HEK293 (cell line): Measurements from ENCODE around the gene ACSS2.
"Not testable (repeated sequence)": the region's sequence is repeated elsewhere in the genome, so short reads cannot be mapped to it uniquely, and the experiment has no call there.

ENCODE experiments used
- CTCF ChIA-PET: fragments of 350-600 bp; formaldehyde crosslinking; extraction: SDS; loops from one replicate; lab custom pipeline; 2021; ENCODE audit warnings: antibody characterized with exemption; lab: Yijun Ruan, JAX
- POLR2A ChIA-PET: fragments of 300-600 bp; formaldehyde crosslinking; extraction: SDS; loops from one replicate; lab custom pipeline; 2020; ENCODE audit warnings: antibody characterized with exemption, inconsistent platforms; lab: Yijun Ruan, JAX
- H3K27ac ChIP-seq: fragments of 200-500 bp; sonication (Bioruptor generic); 2 replicates; pipeline ENCODE4 v1.5.1; 2014; ENCODE audit warnings: low read depth, low read length, control low read depth, inconsistent platforms; ENCODE audit errors: extremely low read depth
- H3K36me3 ChIP-seq, 2 experiments: fragments of 200-500 bp in 1 of 2; sonication (Bioruptor generic) in 1 of 2; 1 replicate in 1 of 2; 2 replicates in 1 of 2; pipeline ENCODE4 v1.5.1; 2014 to 2017; ENCODE audit warnings: inconsistent platforms in 2 of 2, low read length in 2 of 2; ENCODE audit not compliant: control insufficient read depth in 2 of 2, insufficient read depth in 1 of 2
- H3K4me1 ChIP-seq: fragments of 200-500 bp; sonication (Bioruptor generic); 2 replicates; pipeline ENCODE4 v1.5.1; 2014; ENCODE audit warnings: mild to moderate bottlenecking, low read length, inconsistent platforms; ENCODE audit not compliant: control insufficient read depth, insufficient read depth
- H3K4me3 ChIP-seq: 2 replicates; pipeline ENCODE4 v1.5.1; 2011; ENCODE audit warnings: low read depth, mild to moderate bottlenecking, control low read depth, low read length, moderate library complexity
- H3K9me3 ChIP-seq: fragments of 200-500 bp; sonication (Bioruptor generic); 2 replicates; pipeline ENCODE4 v1.5.1; 2014; ENCODE audit warnings: low read depth, low read length, inconsistent platforms; ENCODE audit not compliant: control insufficient read depth, insufficient read depth
- BCL11A ChIP-seq: fragments of 450-650 bp; formaldehyde crosslinking; IDR thresholded peaks from 2 replicates; pipeline ENCODE4 v1.5.1; 2016; ENCODE audit warnings: low read depth, missing biosample characterization, missing genetic modification characterization
- EGR2 ChIP-seq: fragments of 450-650 bp; formaldehyde crosslinking; IDR thresholded peaks from 2 replicates; pipeline ENCODE4 v1.5.1; 2016; ENCODE audit warnings: low read depth, missing biosample characterization, missing genetic modification characterization
- HOXC10 ChIP-seq: sonication (generic); formaldehyde crosslinking; IDR thresholded peaks from 2 replicates; pipeline ENCODE4 v1.8.1; 2023; ENCODE audit warnings: mild to moderate bottlenecking, missing genetic modification reagents
- MZF1 ChIP-seq: fragments of 450-650 bp; formaldehyde crosslinking; IDR thresholded peaks from 2 replicates; pipeline ENCODE4 v1.5.1; 2017; ENCODE audit warnings: missing biosample characterization, missing genetic modification characterization, borderline replicate concordance
- REPIN1 ChIP-seq: fragments of 450-650 bp; formaldehyde crosslinking; IDR thresholded peaks from 2 replicates; pipeline ENCODE4 v1.5.1; 2017; ENCODE audit warnings: missing biosample characterization, missing genetic modification characterization, low read depth
- YY1 ChIP-seq: fragments of 450-650 bp; formaldehyde crosslinking; IDR thresholded peaks from 2 replicates; pipeline ENCODE4 v1.5.1; 2018; ENCODE audit warnings: missing biosample characterization, missing genetic modification characterization
- ZBTB7A ChIP-seq: fragments of 450-650 bp; formaldehyde crosslinking; IDR thresholded peaks from 2 replicates; pipeline ENCODE4 v1.5.1; 2016; ENCODE audit warnings: low read depth, missing biosample characterization, missing genetic modification characterization
- ZIC2 ChIP-seq: fragments of 450-650 bp; formaldehyde crosslinking; IDR thresholded peaks from 2 replicates; pipeline ENCODE4 v1.5.1; 2016; ENCODE audit warnings: missing biosample characterization, missing genetic modification characterization
- ZNF121 ChIP-seq: fragments of 450-650 bp; formaldehyde crosslinking; IDR thresholded peaks from 2 replicates; pipeline ENCODE4 v1.5.1; 2016; ENCODE audit warnings: missing biosample characterization, missing genetic modification characterization
- ZNF140 ChIP-seq: fragments of 450-650 bp; formaldehyde crosslinking; IDR thresholded peaks from 2 replicates; pipeline ENCODE4 v1.5.1; 2016; ENCODE audit warnings: missing biosample characterization, missing genetic modification characterization
- ZNF175 ChIP-seq: fragments of 450-650 bp; formaldehyde crosslinking; IDR thresholded peaks from 2 replicates; pipeline ENCODE4 v1.5.1; 2016; ENCODE audit warnings: missing biosample characterization, missing genetic modification characterization
- ZNF184 ChIP-seq: fragments of 450-650 bp; IDR thresholded peaks from 2 replicates; pipeline ENCODE4 v1.5.1; 2018; ENCODE audit warnings: missing biosample characterization, mild to moderate bottlenecking, missing genetic modification characterization
- ZNF302 ChIP-seq: fragments of 450-650 bp; formaldehyde crosslinking; IDR thresholded peaks from 2 replicates; pipeline ENCODE4 v1.5.1; 2016; ENCODE audit warnings: missing biosample characterization, missing genetic modification characterization, low read depth
- ZNF629 ChIP-seq: fragments of 450-650 bp; formaldehyde crosslinking; IDR thresholded peaks from 2 replicates; pipeline ENCODE4 v1.5.1; 2017; ENCODE audit warnings: missing biosample characterization, missing genetic modification characterization
- TF ChIP-seq, protein P1 (sequence below): fragments of 450-650 bp; formaldehyde crosslinking; conservative IDR thresholded peaks from 2 replicates; pipeline ENCODE4 v1.5.1; 2016; ENCODE audit warnings: low read depth, missing biosample characterization, missing genetic modification characterization
- TF ChIP-seq, protein P2 (sequence below): fragments of 450-650 bp; formaldehyde crosslinking; IDR thresholded peaks from 2 replicates; pipeline ENCODE4 v1.5.1; 2016; ENCODE audit warnings: missing biosample characterization, missing genetic modification characterization
- TF ChIP-seq, protein P3 (sequence below): fragments of 450-650 bp; formaldehyde crosslinking; IDR thresholded peaks from 2 replicates; pipeline ENCODE4 v1.5.1; 2016; ENCODE audit warnings: missing biosample characterization, missing genetic modification characterization
- TF ChIP-seq, protein P4 (sequence below): fragments of 450-650 bp; formaldehyde crosslinking; IDR thresholded peaks from 2 replicates; pipeline ENCODE4 v1.5.1; 2016; ENCODE audit warnings: missing biosample characterization, missing genetic modification characterization

ACSS2 gene

DNA sequence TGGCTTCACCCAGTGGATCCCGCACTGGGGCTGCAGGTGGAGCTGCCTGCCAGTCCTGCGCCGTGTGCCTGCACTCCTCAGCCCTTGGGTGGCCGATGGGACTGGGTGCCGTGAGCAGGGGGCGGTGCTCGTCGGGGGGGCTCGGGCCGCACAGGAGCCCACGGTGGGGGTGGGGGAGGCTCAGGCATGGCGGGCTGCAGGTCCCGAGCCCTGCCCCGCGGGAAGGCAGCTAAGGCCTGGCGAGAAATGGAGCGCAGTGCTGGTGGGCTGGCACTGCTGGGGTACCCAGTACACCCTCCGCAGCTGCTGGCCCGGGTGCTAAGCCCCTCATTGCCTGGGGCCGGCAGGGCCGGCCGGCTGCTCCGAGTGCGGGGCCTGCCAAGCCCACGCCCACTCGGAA lies 22.3 kb downstream of the ACSS2 start:
- H3K4me1 ChIP-seq, CTCF ChIA-PET, POLR2A ChIA-PET, H3K4me3 ChIP-seq, H3K9me3 ChIP-seq, H3K36me3 ChIP-seq, H3K27ac ChIP-seq: not testable (repeated sequence)

DNA sequence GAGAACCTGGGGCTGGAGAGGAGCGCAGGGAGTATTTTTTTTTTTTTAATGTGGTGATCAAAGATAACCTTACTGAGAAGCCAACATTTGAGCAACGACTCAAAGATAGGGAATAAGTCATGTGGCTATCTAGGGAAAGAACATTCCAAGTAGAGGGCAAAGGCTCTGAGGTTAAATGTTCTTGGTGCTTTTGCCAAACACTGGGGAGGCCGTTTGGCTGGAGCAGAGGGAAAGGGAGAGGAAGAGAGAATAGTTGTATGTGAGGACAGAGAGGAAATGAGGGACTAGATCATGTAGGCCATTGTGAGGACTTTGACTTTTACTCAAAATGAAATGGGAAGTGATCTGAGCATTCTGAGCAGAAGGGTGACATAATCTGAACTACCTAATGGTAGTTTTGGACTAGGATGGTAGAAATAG lies 27.8 kb downstream of the ACSS2 start:
- H3K36me3 ChIP-seq = no peaks in the 10 kb centered on the region
- no peak overlapping the region for H3K27ac ChIP-seq
- no peak overlapping the region for H3K4me3 ChIP-seq
- no peak for TF ChIP-seq YY1 (tag by site-specific recombination)
- no peak for TF ChIP-seq REPIN1 (tag by site-specific recombination)
- POLR2A ChIA-PET = no interaction called here
- CTCF ChIA-PET = interaction anchor here (0.6 to 0.9 kb wide), 2 partner anchors 11 to 20 kb away, joined by 4 to 6 read pairs; no protein-coding TSS in a partner anchor
- no peaks in the 10 kb centered on the region for H3K9me3 ChIP-seq
- peaks cover 9% of the 10 kb centered on the region for H3K4me1 ChIP-seq

DNA sequence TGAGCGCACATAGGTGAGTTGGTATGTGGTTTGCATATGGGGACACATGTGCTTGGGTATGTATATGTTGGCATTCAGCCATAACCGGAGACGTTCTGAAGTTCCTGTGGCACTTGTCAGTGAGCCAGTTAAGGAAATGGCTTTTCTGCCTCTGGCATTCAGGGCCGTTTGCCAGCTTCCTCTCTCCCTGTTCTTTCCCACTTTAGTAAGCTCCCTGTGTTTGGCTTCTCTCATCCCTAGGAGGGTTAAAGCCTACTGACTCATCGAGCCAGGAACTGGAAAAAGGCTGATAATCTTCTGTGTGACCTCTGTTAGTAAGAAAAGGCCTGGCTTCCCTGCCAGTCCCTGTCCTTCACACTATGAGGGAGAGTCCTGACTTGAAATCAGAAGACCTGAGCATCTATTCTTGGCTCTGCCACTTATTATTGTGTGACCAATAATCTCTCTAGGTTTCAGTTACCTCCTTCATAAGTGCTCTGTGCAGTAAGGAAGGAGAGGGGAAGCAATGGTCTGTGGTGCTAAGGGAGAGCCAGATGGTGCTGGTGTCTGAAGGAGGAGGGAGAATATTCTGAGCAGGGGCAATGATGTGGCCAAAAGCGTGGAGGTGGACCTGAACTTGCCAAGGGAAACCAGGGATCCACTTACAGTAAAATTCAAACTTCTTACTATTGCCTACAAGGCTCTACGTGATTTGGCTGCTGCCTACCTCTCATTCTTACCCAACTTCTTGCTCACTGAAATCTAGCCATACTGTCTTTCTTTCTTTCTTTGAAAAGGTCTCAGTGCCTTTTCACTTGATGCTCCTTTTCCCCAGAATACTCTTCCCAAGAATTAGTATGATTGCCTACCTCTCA lies 31.4 kb downstream of the ACSS2 start:
- ChIA-PET POLR2A (no interaction called here), CTCF (interaction anchor here (0.7 kb wide), 1 partner anchor 757 kb away, joined by 4 read pairs; no protein-coding TSS in a partner anchor)
- peak overlapping the region; percentile 61; the same call in 1 of the 2 replicates for H3K27ac ChIP-seq
- no peaks in the 10 kb centered on the region for H3K36me3 ChIP-seq
- H3K4me1 ChIP-seq = peaks cover 9% of the 10 kb centered on the region
- no peaks in the 10 kb centered on the region for H3K9me3 ChIP-seq
- H3K4me3 ChIP-seq = no peak overlapping the region
- TF ChIP-seq HOXC10 (CRISPR knock-in tag) (no peak), MZF1 (peak; percentile 49; the same call in 1 of the 2 replicates), ZNF629 (peak; percentile 44; the same call in 1 of the 2 replicates), BCL11A (tag by site-specific recombination) (no peak), EGR2 (no peak), ZNF140 (no peak), ZNF175 (tag by site-specific recombination) (no peak), ZNF302 (tag by site-specific recombination) (no peak), ZNF184 (tag by site-specific recombination) (0 out of 2 replicates have a peak, but pooled peaks have one; percentile 51), ZIC2 (tag by site-specific recombination) (no peak), ZNF121 (no peak), ZBTB7A (no peak)
- TF ChIP-seq, protein P1, sequence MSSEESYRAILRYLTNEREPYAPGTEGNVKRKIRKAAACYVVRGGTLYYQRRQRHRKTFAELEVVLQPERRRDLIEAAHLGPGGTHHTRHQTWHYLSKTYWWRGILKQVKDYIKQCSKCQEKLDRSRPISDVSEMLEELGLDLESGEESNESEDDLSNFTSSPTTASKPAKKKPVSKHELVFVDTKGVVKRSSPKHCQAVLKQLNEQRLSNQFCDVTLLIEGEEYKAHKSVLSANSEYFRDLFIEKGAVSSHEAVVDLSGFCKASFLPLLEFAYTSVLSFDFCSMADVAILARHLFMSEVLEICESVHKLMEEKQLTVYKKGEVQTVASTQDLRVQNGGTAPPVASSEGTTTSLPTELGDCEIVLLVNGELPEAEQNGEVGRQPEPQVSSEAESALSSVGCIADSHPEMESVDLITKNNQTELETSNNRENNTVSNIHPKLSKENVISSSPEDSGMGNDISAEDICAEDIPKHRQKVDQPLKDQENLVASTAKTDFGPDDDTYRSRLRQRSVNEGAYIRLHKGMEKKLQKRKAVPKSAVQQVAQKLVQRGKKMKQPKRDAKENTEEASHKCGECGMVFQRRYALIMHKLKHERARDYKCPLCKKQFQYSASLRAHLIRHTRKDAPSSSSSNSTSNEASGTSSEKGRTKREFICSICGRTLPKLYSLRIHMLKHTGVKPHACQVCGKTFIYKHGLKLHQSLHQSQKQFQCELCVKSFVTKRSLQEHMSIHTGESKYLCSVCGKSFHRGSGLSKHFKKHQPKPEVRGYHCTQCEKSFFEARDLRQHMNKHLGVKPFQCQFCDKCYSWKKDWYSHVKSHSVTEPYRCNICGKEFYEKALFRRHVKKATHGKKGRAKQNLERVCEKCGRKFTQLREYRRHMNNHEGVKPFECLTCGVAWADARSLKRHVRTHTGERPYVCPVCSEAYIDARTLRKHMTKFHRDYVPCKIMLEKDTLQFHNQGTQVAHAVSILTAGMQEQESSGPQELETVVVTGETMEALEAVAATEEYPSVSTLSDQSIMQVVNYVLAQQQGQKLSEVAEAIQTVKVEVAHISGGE (tag by site-specific recombination) = no peak
- TF ChIP-seq, protein P2, sequence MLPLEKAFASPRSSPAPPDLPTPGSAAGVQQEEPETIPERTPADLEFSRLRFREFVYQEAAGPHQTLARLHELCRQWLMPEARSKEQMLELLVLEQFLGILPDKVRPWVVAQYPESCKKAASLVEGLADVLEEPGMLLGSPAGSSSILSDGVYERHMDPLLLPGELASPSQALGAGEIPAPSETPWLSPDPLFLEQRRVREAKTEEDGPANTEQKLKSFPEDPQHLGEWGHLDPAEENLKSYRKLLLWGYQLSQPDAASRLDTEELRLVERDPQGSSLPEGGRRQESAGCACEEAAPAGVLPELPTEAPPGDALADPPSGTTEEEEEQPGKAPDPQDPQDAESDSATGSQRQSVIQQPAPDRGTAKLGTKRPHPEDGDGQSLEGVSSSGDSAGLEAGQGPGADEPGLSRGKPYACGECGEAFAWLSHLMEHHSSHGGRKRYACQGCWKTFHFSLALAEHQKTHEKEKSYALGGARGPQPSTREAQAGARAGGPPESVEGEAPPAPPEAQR (tag by site-specific recombination) = no peak
- TF ChIP-seq, protein P3, sequence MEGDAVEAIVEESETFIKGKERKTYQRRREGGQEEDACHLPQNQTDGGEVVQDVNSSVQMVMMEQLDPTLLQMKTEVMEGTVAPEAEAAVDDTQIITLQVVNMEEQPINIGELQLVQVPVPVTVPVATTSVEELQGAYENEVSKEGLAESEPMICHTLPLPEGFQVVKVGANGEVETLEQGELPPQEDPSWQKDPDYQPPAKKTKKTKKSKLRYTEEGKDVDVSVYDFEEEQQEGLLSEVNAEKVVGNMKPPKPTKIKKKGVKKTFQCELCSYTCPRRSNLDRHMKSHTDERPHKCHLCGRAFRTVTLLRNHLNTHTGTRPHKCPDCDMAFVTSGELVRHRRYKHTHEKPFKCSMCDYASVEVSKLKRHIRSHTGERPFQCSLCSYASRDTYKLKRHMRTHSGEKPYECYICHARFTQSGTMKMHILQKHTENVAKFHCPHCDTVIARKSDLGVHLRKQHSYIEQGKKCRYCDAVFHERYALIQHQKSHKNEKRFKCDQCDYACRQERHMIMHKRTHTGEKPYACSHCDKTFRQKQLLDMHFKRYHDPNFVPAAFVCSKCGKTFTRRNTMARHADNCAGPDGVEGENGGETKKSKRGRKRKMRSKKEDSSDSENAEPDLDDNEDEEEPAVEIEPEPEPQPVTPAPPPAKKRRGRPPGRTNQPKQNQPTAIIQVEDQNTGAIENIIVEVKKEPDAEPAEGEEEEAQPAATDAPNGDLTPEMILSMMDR (tag by site-specific recombination) = no peak
- TF ChIP-seq, protein P4, sequence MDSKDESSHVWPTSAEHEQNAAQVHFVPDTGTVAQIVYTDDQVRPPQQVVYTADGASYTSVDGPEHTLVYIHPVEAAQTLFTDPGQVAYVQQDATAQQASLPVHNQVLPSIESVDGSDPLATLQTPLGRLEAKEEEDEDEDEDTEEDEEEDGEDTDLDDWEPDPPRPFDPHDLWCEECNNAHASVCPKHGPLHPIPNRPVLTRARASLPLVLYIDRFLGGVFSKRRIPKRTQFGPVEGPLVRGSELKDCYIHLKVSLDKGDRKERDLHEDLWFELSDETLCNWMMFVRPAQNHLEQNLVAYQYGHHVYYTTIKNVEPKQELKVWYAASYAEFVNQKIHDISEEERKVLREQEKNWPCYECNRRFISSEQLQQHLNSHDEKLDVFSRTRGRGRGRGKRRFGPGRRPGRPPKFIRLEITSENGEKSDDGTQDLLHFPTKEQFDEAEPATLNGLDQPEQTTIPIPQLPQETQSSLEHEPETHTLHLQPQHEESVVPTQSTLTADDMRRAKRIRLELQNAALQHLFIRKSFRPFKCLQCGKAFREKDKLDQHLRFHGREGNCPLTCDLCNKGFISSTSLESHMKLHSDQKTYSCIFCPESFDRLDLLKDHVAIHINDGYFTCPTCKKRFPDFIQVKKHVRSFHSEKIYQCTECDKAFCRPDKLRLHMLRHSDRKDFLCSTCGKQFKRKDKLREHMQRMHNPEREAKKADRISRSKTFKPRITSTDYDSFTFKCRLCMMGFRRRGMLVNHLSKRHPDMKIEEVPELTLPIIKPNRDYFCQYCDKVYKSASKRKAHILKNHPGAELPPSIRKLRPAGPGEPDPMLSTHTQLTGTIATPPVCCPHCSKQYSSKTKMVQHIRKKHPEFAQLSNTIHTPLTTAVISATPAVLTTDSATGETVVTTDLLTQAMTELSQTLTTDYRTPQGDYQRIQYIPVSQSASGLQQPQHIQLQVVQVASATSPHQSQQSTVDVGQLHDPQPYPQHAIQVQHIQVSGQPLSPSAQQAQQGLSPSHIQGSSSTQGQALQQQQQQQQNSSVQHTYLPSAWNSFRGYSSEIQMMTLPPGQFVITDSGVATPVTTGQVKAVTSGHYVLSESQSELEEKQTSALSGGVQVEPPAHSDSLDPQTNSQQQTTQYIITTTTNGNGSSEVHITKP (tag by site-specific recombination) = peak; percentile 77
